Measurements from ENCODE around the gene NFAT5.

The NFAT5 gene

GRCh38 chr16:69553332-69553731 lies 12.4 kb upstream of the NFAT5 start:
- DNase-seq: no peak
- H3K4me3 ChIP-seq (ENCODE audit: low read depth in 1 of 2, low read length in 2 of 2): no peak overlapping the region
- H3K36me3 ChIP-seq (ENCODE audit: insufficient read depth, low read length): no peaks in the 10 kb centered on the region
- no peak overlapping the region for H3K9ac ChIP-seq (ENCODE audit: low read depth, low read length)
- no peaks in the 10 kb centered on the region for H3K9me3 ChIP-seq (ENCODE audit: insufficient read depth, low read length, severe bottlenecking)
- TF ChIP-seq EZH2 (IDR thresholded peaks at IDR 0.05; ENCODE audit: borderline replicate concordance, low read depth, low read length, severe bottlenecking): no peak
- H4K20me1 ChIP-seq (ENCODE audit: insufficient read depth, low read length): no peaks in the 10 kb centered on the region
- ATAC-seq (ENCODE audit: insufficient read depth, low read depth): no peak
- H3K79me2 ChIP-seq (ENCODE audit: insufficient read depth, low read length): no peaks in the 10 kb centered on the region
- peaks cover 4% of the 10 kb centered on the region; the same call in 1 of the 2 replicates for H3K4me1 ChIP-seq (ENCODE audit: insufficient read depth, low read length)
- no peaks in the 10 kb centered on the region for H3K27me3 ChIP-seq (ENCODE audit: insufficient read depth, low read length, poor library complexity)
- no peak overlapping the region for H2AFZ ChIP-seq (ENCODE audit: low read depth, low read length)
- no peak overlapping the region for H3K4me2 ChIP-seq (ENCODE audit: insufficient read depth, low read length)
- H3K27ac ChIP-seq (ENCODE audit: low read length): no peak overlapping the region

GRCh38 chr16:69554495-69554894 lies 11.3 kb upstream of the NFAT5 start:
- DNase-seq (peak; percentile 21), ATAC-seq (ENCODE audit: insufficient read depth, low read depth) (peak; percentile 62; the same call in 2 of the 3 replicates)
- peaks cover 4% of the 10 kb centered on the region; the same call in 1 of the 2 replicates for H3K4me1 ChIP-seq (ENCODE audit: insufficient read depth, low read length)
- TF ChIP-seq CTCF (IDR thresholded peaks at IDR 0.05; ENCODE audit: borderline replicate concordance, extremely low read depth, low read length, poor library complexity, severe bottlenecking): no peak
- no peak for TF ChIP-seq EZH2 (IDR thresholded peaks at IDR 0.05; ENCODE audit: borderline replicate concordance, low read depth, low read length, severe bottlenecking)
- no peaks in the 10 kb centered on the region for H4K20me1 ChIP-seq (ENCODE audit: insufficient read depth, low read length)
- H3K4me2 ChIP-seq (ENCODE audit: insufficient read depth, low read length): no peak overlapping the region
- H3K4me3 ChIP-seq (ENCODE audit: low read depth in 1 of 2, low read length in 2 of 2): no peak overlapping the region
- no peaks in the 10 kb centered on the region for H3K36me3 ChIP-seq (ENCODE audit: insufficient read depth, low read length)
- H3K9me3 ChIP-seq (ENCODE audit: insufficient read depth, low read length, severe bottlenecking): no peaks in the 10 kb centered on the region
- no peak overlapping the region for H3K27ac ChIP-seq (ENCODE audit: low read length)
- H3K9ac ChIP-seq (ENCODE audit: low read depth, low read length): no peak overlapping the region
- no peaks in the 10 kb centered on the region for H3K79me2 ChIP-seq (ENCODE audit: insufficient read depth, low read length)
- no peak overlapping the region for H2AFZ ChIP-seq (ENCODE audit: low read depth, low read length)
- H3K27me3 ChIP-seq (ENCODE audit: insufficient read depth, low read length, poor library complexity): no peaks in the 10 kb centered on the region

GRCh38 chr16:69555437-69555836 lies 10.3 kb upstream of the NFAT5 start:
- H4K20me1 ChIP-seq (ENCODE audit: insufficient read depth, low read length): no peaks in the 10 kb centered on the region
- H3K4me3 ChIP-seq (ENCODE audit: low read depth in 1 of 2, low read length in 2 of 2): no peak overlapping the region
- ATAC-seq (ENCODE audit: insufficient read depth, low read depth): no peak
- no peaks in the 10 kb centered on the region for H3K36me3 ChIP-seq (ENCODE audit: insufficient read depth, low read length)
- H3K4me1 ChIP-seq (ENCODE audit: insufficient read depth, low read length): peaks cover 4% of the 10 kb centered on the region; the same call in 1 of the 2 replicates
- DNase-seq: no peak
- H3K79me2 ChIP-seq (ENCODE audit: insufficient read depth, low read length): no peaks in the 10 kb centered on the region
- peak overlapping the region; percentile 24; the same call in 1 of the 2 replicates for H3K4me2 ChIP-seq (ENCODE audit: insufficient read depth, low read length)
- no peak overlapping the region for H3K9ac ChIP-seq (ENCODE audit: low read depth, low read length)
- no peak overlapping the region for H3K27ac ChIP-seq (ENCODE audit: low read length)
- H3K9me3 ChIP-seq (ENCODE audit: insufficient read depth, low read length, severe bottlenecking): no peaks in the 10 kb centered on the region
- TF ChIP-seq EZH2 (IDR thresholded peaks at IDR 0.05; ENCODE audit: borderline replicate concordance, low read depth, low read length, severe bottlenecking): no peak
- no peak for TF ChIP-seq CTCF (IDR thresholded peaks at IDR 0.05; ENCODE audit: borderline replicate concordance, extremely low read depth, low read length, poor library complexity, severe bottlenecking)
- H3K27me3 ChIP-seq (ENCODE audit: insufficient read depth, low read length, poor library complexity): no peaks in the 10 kb centered on the region
- H2AFZ ChIP-seq (ENCODE audit: low read depth, low read length): no peak overlapping the region; the same call in 1 of the 2 replicates

GRCh38 chr16:69555867-69556266 lies 9.9 kb upstream of the NFAT5 start:
- Histone ChIP-seq H3K4me3 (ENCODE audit: low read depth in 1 of 2, low read length in 2 of 2) (no peak overlapping the region), H3K36me3 (ENCODE audit: insufficient read depth, low read length) (no peaks in the 10 kb centered on the region), H3K4me1 (ENCODE audit: insufficient read depth, low read length) (peaks cover 4% of the 10 kb centered on the region; the same call in 1 of the 2 replicates), H2AFZ (ENCODE audit: low read depth, low read length) (no peak overlapping the region; the same call in 1 of the 2 replicates), H3K4me2 (ENCODE audit: insufficient read depth, low read length) (no peak overlapping the region; the same call in 1 of the 2 replicates), H3K9ac (ENCODE audit: low read depth, low read length) (no peak overlapping the region), H3K27me3 (ENCODE audit: insufficient read depth, low read length, poor library complexity) (no peaks in the 10 kb centered on the region), H3K79me2 (ENCODE audit: insufficient read depth, low read length) (no peaks in the 10 kb centered on the region), H3K27ac (ENCODE audit: low read length) (no peak overlapping the region), H3K9me3 (ENCODE audit: insufficient read depth, low read length, severe bottlenecking) (no peaks in the 10 kb centered on the region), H4K20me1 (ENCODE audit: insufficient read depth, low read length) (no peaks in the 10 kb centered on the region)
- DNase-seq (no peak), ATAC-seq (ENCODE audit: insufficient read depth, low read depth) (no peak)
- no peak for TF ChIP-seq CTCF (IDR thresholded peaks at IDR 0.05; ENCODE audit: borderline replicate concordance, extremely low read depth, low read length, poor library complexity, severe bottlenecking)
- no peak for TF ChIP-seq EZH2 (IDR thresholded peaks at IDR 0.05; ENCODE audit: borderline replicate concordance, low read depth, low read length, severe bottlenecking)

Measured in DND-41 (cell line).